PC-9 (cell line): Measurements from ENCODE around the gene STOML3. TPM values are rescaled to one million over a fixed set of nuclear protein-coding genes. Genes with fewer than 3 reads are reported as not detected.

Experiments used
- BruUV-seq: library from RNA; stranded (reverse); fragments of 400-500 nt; replicated peaks from 2 replicates; lab custom pipeline; 2021; lab: Mats Ljungman, UMichigan
- CTCF ChIA-PET: fragments of 300-600 bp; sonication (Branson Sonifier 250); formaldehyde crosslinking; loops from one replicate; lab custom pipeline; 2022; ENCODE audit warnings: antibody characterized with exemption; lab: Charles Lee
- POLR2A ChIA-PET: fragments of 300-600 bp; sonication (Branson Sonifier 250); formaldehyde crosslinking; loops from one replicate; lab custom pipeline; 2022; ENCODE audit warnings: antibody characterized with exemption; ENCODE audit not compliant: unreplicated experiment; lab: Charles Lee
- DNase-seq, 2 experiments: peaks; one replicate each; pipeline versions ENCODE4 v3.0.0 to v3.0.0-alpha.2; 2015 to 2022; ENCODE audit warnings: mixed read lengths in 1 of 2
- H2AFZ ChIP-seq: fragments of 200-600 bp; sonication (generic); 2 replicates; pipeline ENCODE4 v1.8.1; 2017; ENCODE audit warnings: antibody characterized with exemption
- H3F3A ChIP-seq: fragments of 200-600 bp; sonication (generic); 2 replicates; pipeline ENCODE4 v1.8.1; 2017; ENCODE audit warnings: antibody characterized with exemption, mild to moderate bottlenecking, low read depth; ENCODE audit not compliant: insufficient read depth
- H3K27ac ChIP-seq: fragments of 200-600 bp; sonication (generic); 2 replicates; pipeline ENCODE4 v1.6.1; 2016; ENCODE audit warnings: mixed run types
- H3K27me3 ChIP-seq: fragments of 200-600 bp; sonication (generic); 2 replicates; pipeline ENCODE4 v1.6.1; 2016; ENCODE audit warnings: low read depth, mixed run types; ENCODE audit not compliant: insufficient read depth
- H3K36me3 ChIP-seq: fragments of 200-600 bp; sonication (generic); 2 replicates; pipeline ENCODE4 v1.6.1; 2016; ENCODE audit warnings: low read depth, mixed run types
- H3K4me1 ChIP-seq: fragments of 200-600 bp; sonication (generic); replicated peaks from 2 replicates; pipeline ENCODE4 v1.6.1; 2016; ENCODE audit warnings: mixed run types; ENCODE audit not compliant: insufficient read depth
- H3K4me2 ChIP-seq: fragments of 200-600 bp; sonication (generic); 2 replicates; pipeline ENCODE4 v1.6.1; 2017; ENCODE audit warnings: mixed run types
- H3K4me3 ChIP-seq: fragments of 200-600 bp; sonication (generic); 2 replicates; pipeline ENCODE4 v1.6.1; 2016; ENCODE audit warnings: mixed run types
- H3K79me2 ChIP-seq: fragments of 200-600 bp; sonication (generic); 2 replicates; pipeline ENCODE4 v1.6.1; 2017; ENCODE audit warnings: low read depth, mixed run types
- H3K9me2 ChIP-seq: fragments of 200-600 bp; sonication (generic); 2 replicates; pipeline ENCODE4 v1.8.1; 2017; ENCODE audit warnings: mild to moderate bottlenecking; ENCODE audit not compliant: insufficient read depth
- H3K9me3 ChIP-seq: fragments of 200-600 bp; sonication (generic); 2 replicates; pipeline ENCODE4 v1.8.1; 2016; ENCODE audit warnings: low read depth; ENCODE audit not compliant: insufficient read depth
- H4K20me1 ChIP-seq: fragments of 200-600 bp; sonication (generic); 2 replicates; pipeline ENCODE4 v1.8.1; 2017; ENCODE audit not compliant: insufficient read depth
- EZH2 ChIP-seq: fragments of 200-600 bp; sonication (generic); IDR thresholded peaks from 2 replicates; pipeline ENCODE4 v1.8.0; 2017; ENCODE audit warnings: antibody characterized with exemption, low read depth
- intact Hi-C: fragments of 100-400 bp; cut with micrococcal nuclease; formaldehyde crosslinking; loops from one replicate; pipeline ENCODE4 v1.10.0; 2022; ENCODE audit not compliant: unreplicated experiment
- total RNA-seq: library from RNA; stranded (reverse); gene quantifications from 2 replicates; pipeline ENCODE4 v1.2.3, GENCODE V29; 2021
- TF ChIP-seq, protein P1 (sequence below): fragments of 200-600 bp; sonication (generic); conservative IDR thresholded peaks from 2 replicates; pipeline ENCODE4 v1.6.1; 2017; ENCODE audit warnings: mixed run types, antibody characterized with exemption, mild to moderate bottlenecking, moderate library complexity

Gene STOML3
- total RNA-seq, 1 experiment from 2014 or later = not detected

DNA sequence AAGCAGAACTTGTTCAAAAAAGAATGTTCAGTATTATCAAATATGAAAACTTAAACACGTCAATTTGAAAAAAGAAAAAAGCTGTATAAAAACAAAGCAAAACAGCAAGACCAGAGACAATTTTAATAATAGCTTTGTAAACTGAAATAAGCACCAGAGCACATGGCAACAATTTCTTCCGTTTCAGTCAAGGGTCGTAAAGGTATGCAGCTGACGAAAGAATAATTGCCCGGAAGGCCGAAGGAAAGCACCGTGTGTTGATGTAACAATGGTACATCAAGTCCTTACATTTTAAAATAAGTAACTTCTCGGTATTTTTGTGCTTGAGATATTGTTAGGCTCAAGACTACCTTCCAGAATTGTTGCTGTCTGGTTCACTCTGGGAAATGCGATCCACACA is 45.6 kb upstream of the STOML3 start:
- no peak for TF ChIP-seq EZH2
- TF ChIP-seq, protein P1, sequence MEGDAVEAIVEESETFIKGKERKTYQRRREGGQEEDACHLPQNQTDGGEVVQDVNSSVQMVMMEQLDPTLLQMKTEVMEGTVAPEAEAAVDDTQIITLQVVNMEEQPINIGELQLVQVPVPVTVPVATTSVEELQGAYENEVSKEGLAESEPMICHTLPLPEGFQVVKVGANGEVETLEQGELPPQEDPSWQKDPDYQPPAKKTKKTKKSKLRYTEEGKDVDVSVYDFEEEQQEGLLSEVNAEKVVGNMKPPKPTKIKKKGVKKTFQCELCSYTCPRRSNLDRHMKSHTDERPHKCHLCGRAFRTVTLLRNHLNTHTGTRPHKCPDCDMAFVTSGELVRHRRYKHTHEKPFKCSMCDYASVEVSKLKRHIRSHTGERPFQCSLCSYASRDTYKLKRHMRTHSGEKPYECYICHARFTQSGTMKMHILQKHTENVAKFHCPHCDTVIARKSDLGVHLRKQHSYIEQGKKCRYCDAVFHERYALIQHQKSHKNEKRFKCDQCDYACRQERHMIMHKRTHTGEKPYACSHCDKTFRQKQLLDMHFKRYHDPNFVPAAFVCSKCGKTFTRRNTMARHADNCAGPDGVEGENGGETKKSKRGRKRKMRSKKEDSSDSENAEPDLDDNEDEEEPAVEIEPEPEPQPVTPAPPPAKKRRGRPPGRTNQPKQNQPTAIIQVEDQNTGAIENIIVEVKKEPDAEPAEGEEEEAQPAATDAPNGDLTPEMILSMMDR = no peak
- intact Hi-C loops = loop anchor here (5.0 kb wide), 2 partner anchors 566 to 621 kb away; partner anchors contain the start of genes COG6 and LHFPL6

DNA sequence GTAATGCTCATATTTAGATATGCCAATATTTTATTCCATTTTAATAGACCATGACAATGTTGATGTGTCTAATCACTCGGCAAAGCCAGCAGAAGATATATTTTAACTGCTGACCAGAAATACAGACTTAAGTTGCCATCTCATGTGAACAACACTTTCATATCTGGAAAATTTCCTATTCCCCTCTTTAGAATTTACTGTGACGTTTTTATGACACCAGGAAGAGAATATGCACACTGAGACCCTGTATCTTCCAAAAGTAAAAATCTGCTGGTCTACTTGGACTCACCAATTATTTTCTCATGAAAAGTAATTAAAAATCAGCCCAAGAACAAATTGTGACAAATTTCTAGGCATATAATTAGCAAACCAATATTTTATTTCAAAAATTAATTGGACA is 45.2 kb upstream of the STOML3 start:
- H3K9me3 ChIP-seq = no peaks in the 10 kb centered on the region
- intact Hi-C loops = loop anchor here (5.0 kb wide), 2 partner anchors 567 to 622 kb away; partner anchors contain the start of genes COG6 and LHFPL6
- POLR2A ChIA-PET = interaction anchor here (0.7 kb wide), 2 partner anchors 329 to 649 kb away, joined by 3 to 4 read pairs; no protein-coding TSS in a partner anchor

More for the DNA sequence above, 45.6 kb upstream of the STOML3 start:
- Histone ChIP-seq H2AFZ (peak overlapping the region; percentile 93), H3K79me2 (peaks cover 83% of the 10 kb centered on the region), H3K9me3 (no peaks in the 10 kb centered on the region), H3K4me2 (peak overlapping the region; percentile 96), H3K4me3 (peak overlapping the region; percentile 90), H3K4me1 (peaks cover 21% of the 10 kb centered on the region), H3F3A (0 out of 2 replicates have a peak, but pooled peaks cover 4% of the 10 kb centered on the region), H3K27ac (peak overlapping the region; percentile 41), H3K27me3 (no peaks in the 10 kb centered on the region), H4K20me1 (peaks cover 27% of the 10 kb centered on the region), H3K9me2 (no peaks in the 10 kb centered on the region), H3K36me3 (peaks cover 17% of the 10 kb centered on the region; the same call in 1 of the 2 replicates)
- ChIA-PET POLR2A (interaction anchor here (0.7 kb wide), 3 partner anchors 120 to 649 kb away, joined by 3 to 7 read pairs (median 4); no protein-coding TSS in a partner anchor), CTCF (interaction anchor here (1.5 kb wide), 1 partner anchor 12 kb away, joined by 10 read pairs; no protein-coding TSS in a partner anchor)
- no TSS peak for BruUV-seq
- no peak for DNase-seq

DNA sequence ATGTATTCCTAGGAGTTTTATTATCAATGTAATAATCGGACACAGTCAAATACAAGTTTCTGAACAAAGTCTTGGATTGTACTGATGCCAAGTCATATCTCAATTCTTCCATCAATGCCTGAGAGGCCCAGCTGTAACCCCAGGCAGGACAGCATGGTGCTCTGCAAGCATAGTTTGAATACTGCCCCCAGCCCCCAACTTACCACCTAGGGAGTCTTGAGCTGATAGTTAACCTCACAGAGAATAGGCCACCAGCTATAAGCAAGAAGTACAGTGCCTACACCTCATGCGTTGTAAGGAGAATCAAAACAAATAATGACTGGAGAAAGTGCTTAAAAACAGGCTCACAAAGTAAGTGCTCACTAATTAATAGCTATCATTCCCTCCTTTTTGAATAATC is 44.6 kb upstream of the STOML3 start:
- peaks cover 91% of the 10 kb centered on the region for H3K79me2 ChIP-seq
- H3F3A ChIP-seq = 0 out of 2 replicates have a peak, but pooled peaks cover 4% of the 10 kb centered on the region
- H3K9me3 ChIP-seq = no peaks in the 10 kb centered on the region
- POLR2A ChIA-PET = no interaction called here
- CTCF ChIA-PET = no interaction called here
- no peak overlapping the region for H3K27ac ChIP-seq
- intact Hi-C loops = loop anchor here (5.0 kb wide), 2 partner anchors 567 to 622 kb away; partner anchors contain the start of genes COG6 and LHFPL6
- H3K27me3 ChIP-seq = no peaks in the 10 kb centered on the region
- peaks cover 12% of the 10 kb centered on the region; the same call in 1 of the 2 replicates for H3K36me3 ChIP-seq
- H4K20me1 ChIP-seq = peaks cover 30% of the 10 kb centered on the region
- TF ChIP-seq, protein P1 = no peak
- TF ChIP-seq EZH2 = no peak
- peak overlapping the region; percentile 96 for H3K4me2 ChIP-seq
- H3K4me1 ChIP-seq = peaks cover 21% of the 10 kb centered on the region
- H3K4me3 ChIP-seq = peak overlapping the region; percentile 90
- no TSS peak for BruUV-seq
- no peaks in the 10 kb centered on the region for H3K9me2 ChIP-seq
- no peak overlapping the region for H2AFZ ChIP-seq
- DNase-seq = no peak

More for the DNA sequence above, 45.2 kb upstream of the STOML3 start:
- Histone ChIP-seq H3K27me3 (no peaks in the 10 kb centered on the region), H3F3A (0 out of 2 replicates have a peak, but pooled peaks cover 4% of the 10 kb centered on the region), H3K79me2 (peaks cover 87% of the 10 kb centered on the region), H3K4me1 (peaks cover 21% of the 10 kb centered on the region), H3K9me2 (no peaks in the 10 kb centered on the region), H2AFZ (peak overlapping the region; percentile 93), H3K27ac (peak overlapping the region; percentile 41), H3K4me2 (peak overlapping the region; percentile 96), H3K36me3 (peaks cover 13% of the 10 kb centered on the region; the same call in 1 of the 2 replicates), H3K4me3 (peak overlapping the region; percentile 90), H4K20me1 (peaks cover 30% of the 10 kb centered on the region)
- TF ChIP-seq, protein P1 = no peak
- no peak for TF ChIP-seq EZH2
- no TSS peak for BruUV-seq
- DNase-seq = no peak
- CTCF ChIA-PET = no interaction called here
